Body of pancreas (tissue), 4 donors: Measurements from ENCODE around the gene COX6B2. TPM values are rescaled to one million over a fixed set of nuclear protein-coding genes. Genes with fewer than 3 reads are reported as not detected.

Experiments used
- ATAC-seq: fragments of 150-250 bp; one replicate; pipeline ENCODE4 v1.9.1; 2016
- DNase-seq, 4 donors: peaks; one replicate each; pipeline ENCODE4 v3.0.0-alpha.2; 2019
- H3K27ac ChIP-seq, 4 donors: fragments of 200-600 bp; sonication (generic); 1 replicate in 3 of 4; 2 replicates in 1 of 4; pipeline versions ENCODE4 v1.5.1 to v1.6.1; 2016 to 2019; ENCODE audit warnings: mild to moderate bottlenecking in 1 of 4, mixed read lengths in 1 of 4, moderate library complexity in 1 of 4
- H3K27me3 ChIP-seq, 2 donors: fragments of 200-600 bp; sonication (generic); one replicate each; pipeline ENCODE4 v1.6.0; 2016; ENCODE audit warnings: mild to moderate bottlenecking in 1 of 2
- H3K36me3 ChIP-seq, 2 donors: fragments of 200-600 bp; sonication (generic); replicated peaks in 1 of 2; 2 replicates each; pipeline ENCODE4 v1.5.1; 2016; ENCODE audit warnings: low read depth in 2 of 2; ENCODE audit not compliant: insufficient read depth in 1 of 2
- H3K4me1 ChIP-seq: fragments of 200-600 bp; sonication (generic); one replicate; pipeline ENCODE4 v1.6.0; 2016
- H3K4me3 ChIP-seq, 2 donors: fragments of 200-600 bp; sonication (generic); 1 replicate in 1 of 2; 2 replicates in 1 of 2; pipeline ENCODE4 v1.5.1; 2016 to 2019
- H3K9me3 ChIP-seq, 3 donors: fragments of 200-600 bp; sonication (generic); 1 replicate in 2 of 3; 2 replicates in 1 of 3; pipeline ENCODE4 v1.5.1; 2016
- POLR2A ChIP-seq, 3 donors: fragments of 450-650 bp; IDR thresholded peaks; one replicate each; pipeline ENCODE4 v1.6.1; 2016; ENCODE audit warnings: antibody characterized with exemption in 3 of 3, mild to moderate bottlenecking in 2 of 3
- WGBS, 2 donors: methylation state at CpG; one replicate each; pipeline ENCODE4 v1.1.5; 2017; 5-methylcytosine and 5-hydroxymethylcytosine counted together
- intact Hi-C: fragments of 100-400 bp; cut with DNase I; formaldehyde crosslinking; loops from one replicate; pipeline ENCODE4 v1.15.1; 2023
- total RNA-seq, 2 donors: library from RNA; depleted of rRNA; stranded (reverse); fragments of >200 nt; gene quantifications; one replicate each; pipeline ENCODE4 v1.1.0, GENCODE V29; 2016
- TF ChIP-seq, protein P1 (sequence below), 7 experiments: fragments of 450-650 bp in 4 of 7; fragments of 200-600 bp in 3 of 7; sonication (generic) in 3 of 7; IDR thresholded peaks; one replicate each; pipeline ENCODE4 v1.5.1; 2016 to 2019; ENCODE audit warnings: antibody characterized with exemption in 7 of 7

The COX6B2 gene
- total RNA-seq, 2 donors from 2014 or later, result 1.6 TPM; not detected in 1

DNA sequence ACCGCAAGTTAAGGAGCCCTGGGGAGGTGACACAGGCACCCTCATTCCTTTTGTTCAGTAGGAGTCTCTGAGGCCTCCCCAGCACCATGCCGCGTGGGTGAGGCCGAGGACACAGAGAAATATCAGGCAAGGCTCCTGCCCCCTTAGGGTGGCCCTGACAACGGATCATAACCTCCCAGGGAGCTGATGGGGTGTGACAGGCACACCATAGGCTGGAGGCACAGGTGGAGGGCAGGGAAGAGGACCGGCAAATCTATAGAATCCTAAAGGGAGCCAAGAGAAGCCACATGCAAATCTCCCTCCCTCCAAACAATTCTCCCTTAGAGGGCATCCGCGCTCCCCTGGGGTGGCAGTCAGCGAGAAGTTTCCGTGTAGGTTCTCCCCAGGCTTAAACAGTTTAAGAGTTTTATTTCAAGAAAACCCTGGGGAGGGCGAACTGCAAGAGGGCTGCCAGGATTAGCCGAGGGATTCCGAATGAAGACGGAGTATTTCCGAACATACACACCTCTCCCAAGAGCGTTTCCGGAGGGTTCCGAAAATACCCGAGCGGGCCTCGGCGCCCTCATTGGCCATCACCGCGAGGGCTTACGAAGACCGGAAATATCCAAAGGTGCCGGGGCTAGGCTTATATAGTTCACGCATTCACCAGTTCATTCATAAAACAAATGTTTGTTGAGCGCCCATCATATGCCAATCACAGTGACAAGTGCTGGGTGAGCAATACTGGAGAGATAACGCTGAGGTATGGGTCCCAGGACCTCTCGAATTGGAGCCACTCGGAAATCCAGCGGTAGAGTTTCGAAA lies 30.6 kb upstream of the COX6B2 start:
- H3K4me1 ChIP-seq, result peaks cover 54% of the 10 kb centered on the region
- intact Hi-C loops, result loop anchor here (10.0 kb wide), 1 partner anchor 80 kb away; no protein-coding TSS in a partner anchor
- ATAC-seq (peak; percentile 85), DNase-seq (peak; percentile 92 to 97 (median 95))
- 1 to 3% methylated on average over 22 to 34 of the region's 34 CpGs for WGBS, 2 donors
- no peaks in the 10 kb centered on the region for H3K27me3 ChIP-seq
- peak overlapping the region; percentile 84 to 96 (median 94) for H3K27ac ChIP-seq
- H3K36me3 ChIP-seq, result peaks cover 0 to 8% of the 10 kb centered on the region in 2 donors
- H3K4me3 ChIP-seq, result no peak overlapping the region
- TF ChIP-seq, protein P1, sequence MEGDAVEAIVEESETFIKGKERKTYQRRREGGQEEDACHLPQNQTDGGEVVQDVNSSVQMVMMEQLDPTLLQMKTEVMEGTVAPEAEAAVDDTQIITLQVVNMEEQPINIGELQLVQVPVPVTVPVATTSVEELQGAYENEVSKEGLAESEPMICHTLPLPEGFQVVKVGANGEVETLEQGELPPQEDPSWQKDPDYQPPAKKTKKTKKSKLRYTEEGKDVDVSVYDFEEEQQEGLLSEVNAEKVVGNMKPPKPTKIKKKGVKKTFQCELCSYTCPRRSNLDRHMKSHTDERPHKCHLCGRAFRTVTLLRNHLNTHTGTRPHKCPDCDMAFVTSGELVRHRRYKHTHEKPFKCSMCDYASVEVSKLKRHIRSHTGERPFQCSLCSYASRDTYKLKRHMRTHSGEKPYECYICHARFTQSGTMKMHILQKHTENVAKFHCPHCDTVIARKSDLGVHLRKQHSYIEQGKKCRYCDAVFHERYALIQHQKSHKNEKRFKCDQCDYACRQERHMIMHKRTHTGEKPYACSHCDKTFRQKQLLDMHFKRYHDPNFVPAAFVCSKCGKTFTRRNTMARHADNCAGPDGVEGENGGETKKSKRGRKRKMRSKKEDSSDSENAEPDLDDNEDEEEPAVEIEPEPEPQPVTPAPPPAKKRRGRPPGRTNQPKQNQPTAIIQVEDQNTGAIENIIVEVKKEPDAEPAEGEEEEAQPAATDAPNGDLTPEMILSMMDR (IDR thresholded peaks at IDR 0.05), result no peak
- no peak for TF ChIP-seq POLR2A (IDR thresholded peaks at IDR 0.05)
- H3K9me3 ChIP-seq, result no peaks in the 10 kb centered on the region

DNA sequence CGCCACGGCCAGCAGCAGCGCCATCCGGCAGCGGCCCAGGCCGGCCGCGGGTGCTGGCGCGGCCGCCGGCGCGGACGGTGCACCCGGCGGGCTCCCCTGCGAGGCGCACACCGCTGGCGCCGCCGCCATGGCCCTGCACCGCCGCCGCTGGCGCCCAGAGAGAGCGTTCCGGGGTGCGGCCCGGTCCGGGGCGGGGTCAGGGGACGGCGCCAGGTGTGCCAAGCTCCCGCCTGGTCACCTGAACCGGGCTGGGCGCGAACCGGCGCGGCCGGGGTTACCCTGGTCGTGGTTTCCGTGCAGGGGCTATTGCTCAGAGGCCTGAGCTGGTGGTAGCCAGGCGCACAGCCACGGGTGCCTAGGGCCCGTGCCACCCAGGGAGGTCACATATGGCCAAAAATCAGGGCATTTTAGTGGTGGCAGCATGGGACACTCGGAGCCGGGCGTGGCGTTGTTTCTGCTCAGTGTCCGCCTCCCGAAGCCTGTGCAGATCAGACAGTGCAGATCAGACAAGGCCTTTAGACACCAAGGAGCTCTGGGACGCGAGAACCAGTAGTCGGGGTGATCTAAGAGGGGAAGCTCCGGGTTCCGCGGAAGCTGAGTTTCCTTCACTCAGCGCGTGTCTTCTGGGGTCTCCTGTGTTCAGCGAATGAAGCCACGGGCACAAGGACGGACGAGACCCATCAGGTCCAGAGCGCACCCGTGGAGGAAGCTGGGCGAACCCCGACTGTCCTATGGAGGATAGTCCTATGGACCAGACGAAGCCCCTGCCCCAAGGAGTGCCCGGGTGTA lies 29.8 kb upstream of the COX6B2 start, which contains the start of gene TMEM238:
TSS of gene TMEM238 (minus strand) at position 162 of the 789 bp plus-strand sequence. CDS start at position 129, 33 bp downstream.
- TF ChIP-seq, protein P1 (IDR thresholded peaks at IDR 0.05), result no peak
- TF ChIP-seq POLR2A (IDR thresholded peaks at IDR 0.05), result peak; percentile 20 to 61 (median 52)
- Histone ChIP-seq H3K4me3 (peak within 1 kb of the TSS in 1 of 2 donors; percentile 9), H3K9me3 (no peaks in the 10 kb centered on the region), H3K4me1 (peaks cover 54% of the 10 kb centered on the region), H3K27me3 (no peaks in the 10 kb centered on the region), H3K27ac (peak within 1 kb of the TSS; percentile 84 to 96 (median 94)), H3K36me3 (peaks cover 0 to 6% of the 10 kb centered on the region in 2 donors)
- peak; percentile 69 to 78 (median 74) for DNase-seq
- ATAC-seq, result peak; percentile 39
- intact Hi-C loops, result loop anchor here (10.0 kb wide), 1 partner anchor 80 kb away; no protein-coding TSS in a partner anchor
- 11 to 43% methylated on average over 8 to 55 of the region's 72 CpGs for whole genome bisulfite sequencing, 2 donors

DNA sequence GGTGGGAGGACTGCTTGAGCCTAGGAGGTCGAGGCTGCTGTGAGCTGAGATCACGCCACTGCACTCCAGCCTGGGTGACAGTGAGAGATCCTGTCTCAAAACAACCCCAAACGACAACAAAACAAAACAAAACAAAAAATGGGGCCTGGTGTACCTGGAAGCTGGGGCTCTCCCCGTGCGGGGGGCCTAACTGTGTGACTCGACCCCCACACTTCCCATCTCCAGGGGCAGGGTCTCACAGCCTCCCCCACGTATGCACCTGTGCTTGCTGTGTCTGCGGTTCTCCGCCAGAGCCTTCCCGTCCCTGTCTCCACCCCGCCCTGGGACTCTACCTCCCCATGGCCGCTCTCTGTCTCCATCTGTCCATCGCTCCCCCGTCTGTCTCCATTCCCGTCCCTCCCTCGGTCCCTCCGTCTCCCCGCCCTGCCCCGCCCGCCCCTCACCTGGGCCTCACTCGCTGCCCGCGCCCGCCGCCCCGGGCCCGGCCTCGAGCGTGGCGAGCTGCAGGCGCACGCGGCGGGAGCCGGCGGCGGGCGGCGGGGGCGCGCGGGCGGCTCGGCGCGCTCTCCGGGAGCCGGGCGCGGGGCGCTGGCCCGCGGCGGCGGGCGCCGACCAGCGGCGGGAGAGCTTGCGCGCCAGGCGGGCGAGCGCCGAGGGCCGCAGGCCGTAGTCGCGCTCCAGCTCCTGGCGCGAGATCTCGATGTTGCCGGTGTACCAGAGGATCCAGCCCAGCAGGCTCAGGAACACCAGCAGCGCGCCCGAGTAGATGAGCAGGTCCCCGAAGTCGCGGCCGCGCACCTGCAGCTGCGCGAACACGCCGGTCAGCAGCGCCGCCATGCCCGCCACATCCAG lies 29.0 kb upstream of the COX6B2 start:
- peak; percentile 15 to 58 (median 58) for TF ChIP-seq POLR2A (IDR thresholded peaks at IDR 0.05)
- TF ChIP-seq, protein P1 (IDR thresholded peaks at IDR 0.05), result peak in 4 of 7 experiments; percentile 9 to 60 (median 33)
- peak; percentile 38 for ATAC-seq

DNA sequence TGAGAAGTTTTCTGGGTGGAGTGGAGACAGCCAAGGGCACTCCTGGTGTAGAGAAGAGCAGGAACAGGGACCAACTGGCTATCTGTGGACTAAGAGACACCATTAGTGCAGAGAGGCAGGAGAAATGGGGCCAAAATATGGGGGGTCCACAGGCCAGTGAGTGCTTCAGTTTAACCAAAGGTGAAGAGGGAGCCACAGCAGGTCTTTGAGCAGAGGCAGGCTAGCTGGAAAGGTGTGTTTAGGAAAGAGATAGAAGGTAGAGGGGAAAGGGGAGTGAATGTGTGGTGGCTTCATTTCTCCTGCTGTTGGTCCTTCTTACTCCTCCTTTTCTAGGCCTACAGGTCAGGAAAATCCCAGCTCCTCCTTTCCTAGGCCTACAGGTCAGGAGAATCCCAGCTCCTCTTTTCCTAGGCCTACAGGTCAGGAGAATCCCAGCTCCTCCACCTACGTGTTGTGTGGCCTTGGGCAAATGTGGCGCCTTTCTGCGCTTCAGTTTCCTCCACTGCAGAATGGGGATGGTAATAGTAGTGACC lies 28.1 kb upstream of the COX6B2 start:
- TF ChIP-seq, protein P1 (IDR thresholded peaks at IDR 0.05), result no peak
- TF ChIP-seq POLR2A (IDR thresholded peaks at IDR 0.05), result no peak
- intact Hi-C loops, result loop anchor here (10.0 kb wide), 1 partner anchor 78 kb away; no protein-coding TSS in a partner anchor
- no peaks in the 10 kb centered on the region for H3K27me3 ChIP-seq
- no peak for ATAC-seq
- no peak overlapping the region for H3K27ac ChIP-seq
- no peak overlapping the region for H3K4me3 ChIP-seq
- 88 to 100% methylated on average over 3 of the region's 3 CpGs for WGBS, 2 donors
- DNase-seq, result no peak
- peaks cover 39% of the 10 kb centered on the region for H3K4me1 ChIP-seq
- H3K9me3 ChIP-seq, result no peaks in the 10 kb centered on the region
- no peaks in the 10 kb centered on the region for H3K36me3 ChIP-seq

More for the DNA sequence above, 29.0 kb upstream of the COX6B2 start:
- Histone ChIP-seq H3K27ac (peak overlapping the region; percentile 84 to 96 (median 94)), H3K27me3 (no peaks in the 10 kb centered on the region), H3K9me3 (no peaks in the 10 kb centered on the region), H3K4me3 (no peak overlapping the region), H3K4me1 (peaks cover 48% of the 10 kb centered on the region), H3K36me3 (peaks cover 0 to 6% of the 10 kb centered on the region in 2 donors)
- DNase-seq, result peak; percentile 69 to 74 (median 72)
- intact Hi-C loops, result loop anchor here (10.0 kb wide), 1 partner anchor 79 kb away; no protein-coding TSS in a partner anchor
- 5 to 25% methylated on average over 9 to 60 of the region's 88 CpGs for WGBS, 2 donors
